Ascending aorta (tissue), 2 donors: ENCODE measurements around the gene NEURL3. TPM values are rescaled to one million over a fixed set of nuclear protein-coding genes. Genes with fewer than 3 reads are reported as not detected.
A peak's percentile ranks its signal among the peaks of the same experiment; 100 is the strongest.

Experiments used
- DNase-seq, 2 donors: peaks; one replicate each; pipeline ENCODE4 v3.0.0-alpha.2; 2019; ENCODE audit warnings: low spot score in 2 of 2
- H3K27ac ChIP-seq, 2 donors: fragments of 200-600 bp; sonication (generic); one replicate each; pipeline ENCODE4 v1.5.1; 2016 to 2017; ENCODE audit warnings: mild to moderate bottlenecking in 1 of 2
- H3K27me3 ChIP-seq: fragments of 200-600 bp; sonication (generic); one replicate; pipeline ENCODE4 v1.5.1; 2017
- H3K36me3 ChIP-seq, 2 donors: fragments of 200-600 bp; sonication (generic); one replicate each; pipeline ENCODE4 v1.5.1; 2016
- H3K4me1 ChIP-seq, 2 donors: fragments of 200-600 bp; sonication (generic); one replicate each; pipeline ENCODE4 v1.5.1; 2016 to 2017; ENCODE audit warnings: mild to moderate bottlenecking in 1 of 2
- H3K4me3 ChIP-seq, 2 donors: fragments of 200-600 bp; sonication (generic); one replicate each; pipeline ENCODE4 v1.5.1; 2016 to 2017; ENCODE audit warnings: mild to moderate bottlenecking in 1 of 2
- H3K9me3 ChIP-seq, 2 donors: fragments of 200-600 bp; sonication (generic); one replicate each; pipeline ENCODE4 v1.5.1; 2016
- intact Hi-C: fragments of 100-400 bp; cut with DNase I; formaldehyde crosslinking; loops from one replicate; pipeline ENCODE4 v1.15.1; 2023
- total RNA-seq: library from RNA; depleted of rRNA; stranded (reverse); fragments of >200 nt; gene quantifications from one replicate; pipeline ENCODE4 v1.1.0, GENCODE V29; 2016
- TF ChIP-seq, protein P1 (sequence below), 3 experiments: fragments of 200-600 bp in 2 of 3; fragments of 450-650 bp in 1 of 3; sonication (generic) in 2 of 3; IDR thresholded peaks; one replicate each; pipeline ENCODE4 v1.5.1; 2016 to 2019; ENCODE audit warnings: antibody characterized with exemption in 3 of 3, mild to moderate bottlenecking in 1 of 3, moderate library complexity in 1 of 3

Gene NEURL3
- total RNA-seq, 1 donor from 2014 or later, result not detected

DNA sequence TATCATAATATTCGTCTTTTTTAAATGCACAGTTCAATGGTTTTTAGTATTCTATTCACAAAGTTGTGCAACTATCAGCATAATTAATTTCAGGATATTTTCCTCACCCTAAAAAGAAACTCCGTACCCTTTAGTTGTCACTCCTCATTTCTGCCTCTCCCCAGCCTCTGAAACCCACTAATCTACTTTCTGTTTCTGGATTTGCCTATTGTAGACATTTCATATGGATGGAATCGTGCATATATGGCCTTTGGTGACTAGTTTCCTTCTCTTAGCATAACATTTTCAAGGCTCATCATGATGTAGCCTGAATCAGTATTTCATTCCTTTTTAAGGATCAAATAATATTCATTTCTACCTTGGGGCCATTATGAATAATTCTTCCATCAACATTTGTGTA lies 18.5 kb downstream of the NEURL3 start:
- TF ChIP-seq, protein P1, sequence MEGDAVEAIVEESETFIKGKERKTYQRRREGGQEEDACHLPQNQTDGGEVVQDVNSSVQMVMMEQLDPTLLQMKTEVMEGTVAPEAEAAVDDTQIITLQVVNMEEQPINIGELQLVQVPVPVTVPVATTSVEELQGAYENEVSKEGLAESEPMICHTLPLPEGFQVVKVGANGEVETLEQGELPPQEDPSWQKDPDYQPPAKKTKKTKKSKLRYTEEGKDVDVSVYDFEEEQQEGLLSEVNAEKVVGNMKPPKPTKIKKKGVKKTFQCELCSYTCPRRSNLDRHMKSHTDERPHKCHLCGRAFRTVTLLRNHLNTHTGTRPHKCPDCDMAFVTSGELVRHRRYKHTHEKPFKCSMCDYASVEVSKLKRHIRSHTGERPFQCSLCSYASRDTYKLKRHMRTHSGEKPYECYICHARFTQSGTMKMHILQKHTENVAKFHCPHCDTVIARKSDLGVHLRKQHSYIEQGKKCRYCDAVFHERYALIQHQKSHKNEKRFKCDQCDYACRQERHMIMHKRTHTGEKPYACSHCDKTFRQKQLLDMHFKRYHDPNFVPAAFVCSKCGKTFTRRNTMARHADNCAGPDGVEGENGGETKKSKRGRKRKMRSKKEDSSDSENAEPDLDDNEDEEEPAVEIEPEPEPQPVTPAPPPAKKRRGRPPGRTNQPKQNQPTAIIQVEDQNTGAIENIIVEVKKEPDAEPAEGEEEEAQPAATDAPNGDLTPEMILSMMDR (IDR thresholded peaks at IDR 0.05), result no peak
- H3K4me3 ChIP-seq, result peak overlapping the region; percentile 61 to 70

DNA sequence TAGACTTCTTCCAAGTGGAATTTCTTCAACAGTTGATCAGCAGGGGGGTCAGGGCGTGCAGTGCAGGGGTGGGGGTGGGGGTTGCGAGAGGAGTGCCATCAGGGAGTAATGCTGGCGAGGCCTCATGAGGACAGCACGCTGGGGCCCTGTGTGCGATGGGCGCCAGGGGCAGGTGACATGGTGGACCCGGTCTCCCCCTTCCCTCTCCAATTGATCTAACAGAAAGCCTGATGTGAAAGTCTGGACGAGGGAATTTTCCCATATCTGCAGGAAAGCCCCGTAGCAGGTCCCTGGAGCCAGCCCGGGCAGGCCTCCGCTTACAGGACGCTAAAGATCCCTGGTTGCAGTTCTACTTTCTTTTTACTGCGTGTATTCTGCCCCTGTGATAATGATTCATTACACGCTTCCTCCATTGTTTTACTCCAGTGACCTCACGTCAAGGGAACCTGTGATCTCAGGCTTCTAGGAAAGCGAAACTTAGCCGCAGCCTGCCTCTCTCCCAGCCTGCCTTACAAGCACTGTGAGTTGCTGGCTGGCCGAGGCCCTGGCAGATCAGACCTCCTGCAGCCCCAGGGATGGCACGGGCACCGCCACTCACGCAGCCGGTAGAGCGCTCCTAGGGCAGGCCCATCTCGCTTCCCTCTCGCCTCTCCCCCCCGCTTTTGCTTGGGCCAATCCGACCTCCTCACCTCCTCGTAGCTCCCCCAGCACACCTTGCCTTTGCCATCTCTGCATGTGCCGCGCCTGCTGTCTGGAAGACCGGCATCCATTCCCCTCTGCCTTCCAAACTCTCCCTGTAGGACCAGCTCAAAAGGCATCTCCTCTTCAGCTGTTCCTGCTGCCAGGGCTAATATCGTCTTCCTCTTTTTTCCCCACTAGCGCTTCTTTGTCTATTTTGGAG lies 19.2 kb downstream of the NEURL3 start:
- TF ChIP-seq, protein P1 (IDR thresholded peaks at IDR 0.05), result no peak
- DNase-seq, result peak; percentile 62 to 86
- intact Hi-C loops, result no loop called here

More for the DNA sequence above, 18.5 kb downstream of the NEURL3 start:
- Histone ChIP-seq H3K4me1 (peaks cover 0 to 8% of the 10 kb centered on the region in 2 donors), H3K9me3 (no peaks in the 10 kb centered on the region), H3K27ac (peak overlapping the region in 1 of 2 donors; percentile 77), H3K27me3 (no peaks in the 10 kb centered on the region), H3K36me3 (no peaks in the 10 kb centered on the region)
- intact Hi-C loops, result no loop called here
- DNase-seq, result no peak

DNA sequence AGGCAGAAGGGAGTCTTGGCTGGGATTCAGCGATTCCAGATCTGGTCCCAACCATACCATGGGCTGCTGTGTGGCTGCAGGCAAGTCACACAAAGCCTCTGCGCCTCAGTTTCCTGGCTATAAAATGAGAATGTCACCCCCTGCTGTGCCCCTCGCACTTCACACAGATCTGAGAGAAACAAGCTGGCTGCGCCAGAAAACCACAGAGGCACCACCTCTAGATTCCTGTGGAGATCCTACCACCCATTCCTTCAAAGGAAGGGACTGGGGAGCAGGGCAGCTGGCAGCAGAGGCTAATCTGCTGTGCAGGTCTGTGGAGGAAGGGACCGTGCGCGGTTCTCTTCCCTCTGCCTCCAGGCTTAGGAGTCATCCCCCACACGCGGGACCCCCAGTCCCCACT lies 19.8 kb downstream of the NEURL3 start:
- H3K4me3 ChIP-seq, result peak overlapping the region; percentile 61 to 70
- H3K36me3 ChIP-seq, result no peaks in the 10 kb centered on the region
- intact Hi-C loops, result no loop called here
- TF ChIP-seq, protein P1 (IDR thresholded peaks at IDR 0.05), result no peak
- no peaks in the 10 kb centered on the region for H3K9me3 ChIP-seq
- no peaks in the 10 kb centered on the region for H3K27me3 ChIP-seq
- H3K27ac ChIP-seq, result peak overlapping the region; percentile 69 to 77
- no peak for DNase-seq
- peaks cover 0 to 8% of the 10 kb centered on the region in 2 donors for H3K4me1 ChIP-seq

More for the DNA sequence above, 19.2 kb downstream of the NEURL3 start:
- peak overlapping the region; percentile 69 to 77 for H3K27ac ChIP-seq
- no peaks in the 10 kb centered on the region for H3K27me3 ChIP-seq
- H3K4me3 ChIP-seq, result peak overlapping the region; percentile 61 to 70
- no peaks in the 10 kb centered on the region for H3K36me3 ChIP-seq
- H3K9me3 ChIP-seq, result no peaks in the 10 kb centered on the region
- peaks cover 0 to 8% of the 10 kb centered on the region in 2 donors for H3K4me1 ChIP-seq

DNA sequence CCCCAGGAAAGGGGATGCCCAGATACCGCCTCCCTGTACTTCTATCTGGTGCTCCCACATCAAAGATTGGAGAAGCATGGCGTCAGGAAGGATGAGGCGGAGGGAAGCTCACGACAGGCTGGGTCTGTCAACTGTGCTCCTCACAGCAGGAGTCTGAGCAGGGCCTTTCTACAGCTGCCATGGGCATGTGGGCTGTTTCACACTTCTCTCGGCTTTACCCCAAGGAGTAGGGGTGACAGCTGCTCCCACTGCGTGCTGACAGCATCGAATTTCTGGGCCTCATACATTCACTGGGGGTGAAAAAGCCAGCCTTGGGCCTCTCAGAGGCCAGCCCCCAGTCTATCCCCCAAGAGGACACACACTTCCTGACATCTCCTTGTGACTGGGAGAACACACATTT lies 21.1 kb downstream of the NEURL3 start:
- DNase-seq, result no peak
- intact Hi-C loops, result no loop called here
- H3K36me3 ChIP-seq, result no peaks in the 10 kb centered on the region
- no peak overlapping the region for H3K27ac ChIP-seq
- H3K9me3 ChIP-seq, result no peaks in the 10 kb centered on the region
- H3K4me1 ChIP-seq, result peaks cover 0 to 8% of the 10 kb centered on the region in 2 donors
- TF ChIP-seq, protein P1 (IDR thresholded peaks at IDR 0.05), result no peak
- H3K27me3 ChIP-seq, result no peaks in the 10 kb centered on the region
- no peak overlapping the region for H3K4me3 ChIP-seq

DNA sequence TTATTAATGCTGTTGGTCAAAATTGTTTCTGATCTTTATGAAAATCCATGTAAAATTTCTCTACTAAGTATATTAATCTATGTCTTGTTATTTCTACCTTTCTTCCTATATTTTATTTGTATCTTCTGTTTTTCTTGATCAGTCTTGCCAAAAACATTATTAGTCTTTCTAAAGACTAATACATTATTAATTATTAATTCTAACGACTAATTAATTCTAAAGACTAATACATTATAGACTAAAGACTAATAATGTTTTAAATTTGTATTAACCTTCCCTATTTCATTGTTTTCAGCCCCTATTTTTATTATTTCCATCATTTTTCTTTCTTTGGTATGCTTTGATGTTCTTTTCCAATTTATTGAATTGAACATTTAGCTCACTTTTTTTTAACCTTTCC lies 27.7 kb downstream of the NEURL3 start:
- Histone ChIP-seq H3K4me3 (no peak overlapping the region), H3K9me3 (no peaks in the 10 kb centered on the region), H3K27me3 (no peaks in the 10 kb centered on the region), H3K36me3 (no peaks in the 10 kb centered on the region), H3K27ac (no peak overlapping the region), H3K4me1 (no peaks in the 10 kb centered on the region)
- intact Hi-C loops, result no loop called here
- TF ChIP-seq, protein P1 (IDR thresholded peaks at IDR 0.05), result no peak
- DNase-seq, result no peak
